Fibroblast of lung (primary cell): ENCODE results near the gene ARMCX4. TPM values are rescaled to one million over a fixed set of nuclear protein-coding genes. Genes with fewer than 3 reads are reported as not detected.
A peak's percentile ranks its signal among the peaks of the same experiment; 100 is the strongest.

Experiments used
- DNase-seq, 2 donors: peaks; one replicate each; pipeline versions ENCODE4 v3.0.0 to v3.0.0-alpha.2; 2010; ENCODE audit warnings: low read depth in 2 of 2
- H2AFZ ChIP-seq: 2 replicates; pipeline ENCODE4 v1.5.1; 2012; ENCODE audit warnings: low read length, control low read depth, inconsistent platforms
- H3K27ac ChIP-seq: 2 replicates; pipeline ENCODE4 v1.5.1; 2011; ENCODE audit warnings: low read length, control low read depth; ENCODE audit not compliant: insufficient read depth
- H3K27me3 ChIP-seq: 2 replicates; pipeline ENCODE4 v1.5.1; 2011; ENCODE audit warnings: mild to moderate bottlenecking, low read length; ENCODE audit not compliant: control insufficient read depth, insufficient read depth
- H3K36me3 ChIP-seq: 2 replicates; pipeline ENCODE4 v1.5.1; 2011; ENCODE audit warnings: low read length; ENCODE audit not compliant: control insufficient read depth, insufficient read depth
- H3K4me1 ChIP-seq: 2 replicates; pipeline ENCODE4 v1.5.1; 2011; ENCODE audit warnings: low read length; ENCODE audit not compliant: control insufficient read depth, insufficient read depth; ENCODE audit errors: extremely low read depth
- H3K4me2 ChIP-seq: 2 replicates; pipeline ENCODE4 v1.5.1; 2011; ENCODE audit warnings: low read length, control low read depth; ENCODE audit not compliant: insufficient read depth; ENCODE audit errors: extremely low read depth
- H3K4me3 ChIP-seq, 4 experiments: fragments of 200-600 bp in 1 of 4; sonication (generic) in 1 of 4; replicated peaks in 1 of 4; 2 replicates each; pipeline ENCODE4 v1.5.1; 2011 to 2016; ENCODE audit warnings: low read length in 4 of 4, low read depth in 3 of 4, mild to moderate bottlenecking in 3 of 4, control low read depth in 2 of 4, inconsistent platforms in 1 of 4, mixed read lengths in 1 of 4; ENCODE audit not compliant: insufficient read depth in 1 of 4; ENCODE audit errors: control extremely low read depth in 1 of 4
- H3K79me2 ChIP-seq: 2 replicates; pipeline ENCODE4 v1.5.1; 2012; ENCODE audit warnings: mild to moderate bottlenecking, low read length, inconsistent platforms; ENCODE audit not compliant: control insufficient read depth, insufficient read depth
- H3K9ac ChIP-seq: 2 replicates; pipeline ENCODE4 v1.5.1; 2011; ENCODE audit warnings: mild to moderate bottlenecking, low read length, control low read depth; ENCODE audit not compliant: insufficient read depth
- H3K9me3 ChIP-seq: 2 replicates; pipeline ENCODE4 v1.5.1; 2012; ENCODE audit warnings: low read depth, low read length; ENCODE audit not compliant: control insufficient read depth, insufficient read depth
- H4K20me1 ChIP-seq: 2 replicates; pipeline ENCODE4 v1.5.1; 2011; ENCODE audit warnings: low read length; ENCODE audit not compliant: control insufficient read depth, insufficient read depth; ENCODE audit errors: extremely low read depth
- EZH2 ChIP-seq: IDR thresholded peaks from 2 replicates; pipeline ENCODE4 v1.5.1; 2012; ENCODE audit warnings: low read length, control low read depth, mild to moderate bottlenecking; ENCODE audit errors: missing control alignments
- polyA plus RNA-seq, 2 donors: library from polyadenylated mRNA; depleted of rRNA in 1 of 2; stranded (reverse) in 1 of 2; unstranded in 1 of 2; fragments of >200 nt; gene quantifications; 2 replicates each; pipeline ENCODE4 v1.2.1, GENCODE V29; 2011 to 2012; ENCODE audit warnings: missing spikeins in 1 of 2
- total RNA-seq: library from RNA; depleted of rRNA; stranded (reverse); fragments of >200 nt; gene quantifications from 2 replicates; pipeline ENCODE4 v1.2.1, GENCODE V29; 2014
- TF ChIP-seq, protein P1 (sequence below), 2 donors: IDR thresholded peaks in 1 of 2; conservative IDR thresholded peaks in 1 of 2; 1 replicate in 1 of 2; 2 replicates in 1 of 2; pipeline ENCODE4 v1.5.1; 2011 to 2012; ENCODE audit warnings: low read length in 2 of 2, control low read depth in 1 of 2, inconsistent platforms in 1 of 2, low read depth in 1 of 2, mild to moderate bottlenecking in 1 of 2

ARMCX4 gene
- total and polyA plus RNA-seq, 2 donors (not counting 1 experiment from before 2014, with no cell fraction given), result 3.4 to 7.6 TPM

DNA sequence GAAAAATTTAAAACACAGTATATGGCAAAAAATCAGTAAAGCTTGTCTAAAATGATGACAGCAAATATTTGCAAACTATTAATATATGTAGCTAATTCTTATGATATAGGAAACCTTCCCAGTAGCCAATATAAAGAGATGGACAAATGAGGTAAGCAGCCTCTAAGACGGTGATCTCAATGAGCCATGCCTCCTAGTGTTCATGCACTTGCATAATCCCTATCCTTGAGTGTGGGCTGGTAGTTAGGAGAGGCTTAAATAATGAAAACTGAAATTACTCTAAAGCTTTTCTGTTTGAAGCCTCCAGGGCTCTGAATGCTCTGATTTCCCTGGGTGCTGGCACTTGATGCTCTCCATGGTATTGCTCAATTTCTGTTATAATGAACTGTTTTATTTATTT is 24.6 kb upstream of the ARMCX4 start:
- H3K27ac ChIP-seq, result no peak overlapping the region
- DNase-seq, result peak in 1 of 2 donors; percentile 12
- H2AFZ ChIP-seq, result no peak overlapping the region
- H3K36me3 ChIP-seq, result no peaks in the 10 kb centered on the region
- TF ChIP-seq, protein P1, sequence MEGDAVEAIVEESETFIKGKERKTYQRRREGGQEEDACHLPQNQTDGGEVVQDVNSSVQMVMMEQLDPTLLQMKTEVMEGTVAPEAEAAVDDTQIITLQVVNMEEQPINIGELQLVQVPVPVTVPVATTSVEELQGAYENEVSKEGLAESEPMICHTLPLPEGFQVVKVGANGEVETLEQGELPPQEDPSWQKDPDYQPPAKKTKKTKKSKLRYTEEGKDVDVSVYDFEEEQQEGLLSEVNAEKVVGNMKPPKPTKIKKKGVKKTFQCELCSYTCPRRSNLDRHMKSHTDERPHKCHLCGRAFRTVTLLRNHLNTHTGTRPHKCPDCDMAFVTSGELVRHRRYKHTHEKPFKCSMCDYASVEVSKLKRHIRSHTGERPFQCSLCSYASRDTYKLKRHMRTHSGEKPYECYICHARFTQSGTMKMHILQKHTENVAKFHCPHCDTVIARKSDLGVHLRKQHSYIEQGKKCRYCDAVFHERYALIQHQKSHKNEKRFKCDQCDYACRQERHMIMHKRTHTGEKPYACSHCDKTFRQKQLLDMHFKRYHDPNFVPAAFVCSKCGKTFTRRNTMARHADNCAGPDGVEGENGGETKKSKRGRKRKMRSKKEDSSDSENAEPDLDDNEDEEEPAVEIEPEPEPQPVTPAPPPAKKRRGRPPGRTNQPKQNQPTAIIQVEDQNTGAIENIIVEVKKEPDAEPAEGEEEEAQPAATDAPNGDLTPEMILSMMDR (conservative IDR thresholded peaks at IDR 0.05 in 1 of 2, IDR thresholded peaks at IDR 0.05 in 1 of 2; ENCODE audit: low read depth in 1 of 2, low read length in 2 of 2), result no peak
- TF ChIP-seq EZH2, result no peak
- no peak overlapping the region for H3K9ac ChIP-seq
- no peak overlapping the region for H3K4me2 ChIP-seq
- no peaks in the 10 kb centered on the region for H3K9me3 ChIP-seq
- no peaks in the 10 kb centered on the region for H3K27me3 ChIP-seq
- no peaks in the 10 kb centered on the region for H3K79me2 ChIP-seq
- H3K4me1 ChIP-seq, result no peaks in the 10 kb centered on the region
- H4K20me1 ChIP-seq, result no peaks in the 10 kb centered on the region
- no peak overlapping the region for H3K4me3 ChIP-seq

DNA sequence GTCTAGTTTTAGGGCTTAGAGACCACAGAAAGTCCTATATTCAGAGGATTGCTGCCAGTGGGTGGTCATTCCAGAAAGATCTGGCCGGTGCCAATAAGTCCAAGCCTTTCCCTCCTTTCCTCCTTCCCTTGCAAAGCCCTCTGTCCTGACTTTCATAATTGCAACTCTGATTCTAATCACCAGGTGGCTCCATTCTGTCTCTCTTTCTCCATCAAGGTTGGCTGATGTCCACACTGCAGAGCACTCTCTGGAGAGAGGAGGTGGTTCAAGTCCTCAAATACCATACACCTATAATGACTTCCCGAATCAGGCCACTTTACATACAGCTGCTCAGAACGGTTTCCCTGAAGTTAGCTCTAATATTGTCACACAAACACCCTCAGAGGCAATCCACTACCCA is 22.4 kb upstream of the ARMCX4 start:
- H4K20me1 ChIP-seq, result no peaks in the 10 kb centered on the region
- H2AFZ ChIP-seq, result no peak overlapping the region
- H3K9ac ChIP-seq, result no peak overlapping the region
- H3K27me3 ChIP-seq, result no peaks in the 10 kb centered on the region
- H3K27ac ChIP-seq, result no peak overlapping the region
- H3K9me3 ChIP-seq, result no peaks in the 10 kb centered on the region
- H3K4me3 ChIP-seq, result no peak overlapping the region
- no peaks in the 10 kb centered on the region for H3K36me3 ChIP-seq
- H3K4me2 ChIP-seq, result no peak overlapping the region
- no peaks in the 10 kb centered on the region for H3K79me2 ChIP-seq
- H3K4me1 ChIP-seq, result no peaks in the 10 kb centered on the region
- DNase-seq, result peak; percentile 12 to 29
- TF ChIP-seq EZH2, result no peak
- TF ChIP-seq, protein P1 (conservative IDR thresholded peaks at IDR 0.05 in 1 of 2, IDR thresholded peaks at IDR 0.05 in 1 of 2; ENCODE audit: low read depth in 1 of 2, low read length in 2 of 2), result peak; percentile 13 to 37

DNA sequence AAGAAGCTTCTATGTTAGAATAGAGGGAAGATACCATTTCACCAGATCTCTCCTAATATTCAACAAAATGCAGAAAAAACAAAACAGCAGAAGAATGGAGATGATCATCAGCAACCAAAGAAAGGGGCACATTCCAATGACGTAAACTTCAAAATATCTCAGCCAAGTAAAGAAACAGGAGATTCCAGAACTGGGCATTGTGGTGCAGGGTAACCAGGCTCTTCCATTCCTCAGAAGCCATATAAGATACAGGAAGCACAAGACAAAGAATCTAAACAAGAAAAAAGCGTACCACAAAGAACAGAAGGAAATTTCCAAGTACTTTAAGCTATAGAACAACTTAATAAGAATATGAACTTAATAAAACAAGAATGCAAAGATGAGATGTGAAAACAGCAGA is 6.9 kb upstream of the ARMCX4 start:
- H3K79me2 ChIP-seq, result no peaks in the 10 kb centered on the region
- DNase-seq, result peak in 1 of 2 donors; percentile 56
- H4K20me1 ChIP-seq, result no peaks in the 10 kb centered on the region
- H3K4me1 ChIP-seq, result no peaks in the 10 kb centered on the region
- H3K4me2 ChIP-seq, result no peak overlapping the region
- no peak overlapping the region for H3K4me3 ChIP-seq
- TF ChIP-seq, protein P1 (conservative IDR thresholded peaks at IDR 0.05 in 1 of 2, IDR thresholded peaks at IDR 0.05 in 1 of 2; ENCODE audit: low read depth in 1 of 2, low read length in 2 of 2), result no peak
- TF ChIP-seq EZH2, result no peak
- no peaks in the 10 kb centered on the region for H3K9me3 ChIP-seq
- no peaks in the 10 kb centered on the region for H3K36me3 ChIP-seq
- H2AFZ ChIP-seq, result no peak overlapping the region
- no peak overlapping the region for H3K9ac ChIP-seq
- no peaks in the 10 kb centered on the region for H3K27me3 ChIP-seq
- no peak overlapping the region for H3K27ac ChIP-seq
